A549 treated with CORT108297 at 1 μM for 4 hours (cell line): Measurements from ENCODE around the gene DISP2. TPM values are rescaled to one million over a fixed set of nuclear protein-coding genes. Genes with fewer than 3 reads are reported as not detected.

Experiments
- total RNA-seq: library from RNA; stranded (reverse); fragments of 200-300 nt; extraction: Qiagen RNA extraction; gene quantifications from 5 replicates; pipeline ENCODE4 v1.2.3, GENCODE V29; 2022

Gene DISP2
- total RNA-seq = 1.1 to 1.9 TPM (median 1.7 TPM) in 5 replicates

GRCh38 chr15:40357723-40358470, at the start of gene DISP2:
Gene DISP2 (plus strand): TSS chr15:40358219. CDS start chr15:40358322, 103 bp downstream.

GRCh38 chr15:40323239-40323952, 34.6 kb upstream of the DISP2 start, which contains the start of gene INAFM2:
Gene INAFM2 (plus strand): TSS chr15:40323692. CDS start chr15:40324056, 364 bp downstream.

GRCh38 chr15:40340740-40341400, 17.1 kb upstream of the DISP2 start, which contains the start of gene CCDC9B:
Gene CCDC9B (minus strand): TSS chr15:40340939. CDS start chr15:40340819, 120 bp downstream.

GRCh38 chr15:40382580-40383456, 24.8 kb downstream of the DISP2 start, which contains the start of gene KNSTRN:
Gene KNSTRN (plus strand): TSS chr15:40382721. CDS start chr15:40382836, 115 bp downstream.

GRCh38 chr15:40405501-40406381, 47.7 kb downstream of the DISP2 start, which contains the start of gene IVD:
Gene IVD (plus strand): TSS chr15:40405795. CDS start chr15:40405828, 33 bp downstream.

Other genes starting within 250 kb of the DISP2 start
- gene BMF, start 249.3 kb upstream of the DISP2 start, total RNA-seq = 1.1 to 1.7 TPM (median 1.5 TPM) in 5 replicates
- gene BUB1B, start 197.2 kb upstream of the DISP2 start, total RNA-seq = 24.8 to 32.9 TPM (median 27.6 TPM) in 5 replicates
- gene PAK6, start 119.2 kb upstream of the DISP2 start, total RNA-seq = 0.15 to 0.39 TPM (median 0.22 TPM) in 5 replicates
- gene ANKRD63, start 75.2 kb upstream of the DISP2 start, total RNA-seq = 0.15 to 0.54 TPM (median 0.29 TPM) in 5 replicates
- 0.44 to 0.79 TPM (median 0.59 TPM) in 5 replicates for gene PLCB2, start 50.3 kb upstream of the DISP2 start, total RNA-seq
- 5.0 to 5.8 TPM (median 5.6 TPM) in 5 replicates for gene INAFM2, start 34.5 kb upstream of the DISP2 start, total RNA-seq
- 13.3 to 20.8 TPM (median 19.6 TPM) in 5 replicates for gene CCDC9B, start 17.3 kb upstream of the DISP2 start, total RNA-seq
- not detected in 5 replicates for gene PHGR1, start 7.2 kb upstream of the DISP2 start, total RNA-seq
- 39.2 to 53.2 TPM (median 44.9 TPM) in 5 replicates for gene KNSTRN, start 24.5 kb downstream of the DISP2 start, total RNA-seq
- 11.1 to 14.0 TPM (median 13.1 TPM) in 5 replicates for gene IVD, start 47.6 kb downstream of the DISP2 start, total RNA-seq
- 9.4 to 13.3 TPM (median 11.8 TPM) in 5 replicates for gene BAHD1, start 82.7 kb downstream of the DISP2 start, total RNA-seq
- gene CHST14, start 112.8 kb downstream of the DISP2 start, total RNA-seq = 13.4 to 21.6 TPM (median 19.7 TPM) in 5 replicates
- 13.4 to 24.2 TPM (median 15.7 TPM) in 5 replicates for gene CCDC32, start 206.8 kb downstream of the DISP2 start, total RNA-seq
- gene RPUSD2, start 211.1 kb downstream of the DISP2 start, total RNA-seq = 11.1 to 17.0 TPM (median 15.5 TPM) in 5 replicates
- gene KNL1, start 236.0 kb downstream of the DISP2 start, total RNA-seq = 5.1 to 7.9 TPM (median 6.8 TPM) in 5 replicates